Measurements from ENCODE around the gene SNX21.
"Not testable (repeated sequence)": the region's sequence is repeated elsewhere in the genome, so short reads cannot be mapped to it uniquely, and the experiment has no call there.

SNX21 gene

GRCh38 chr20:45823949-45824835 lies 9.4 kb upstream of the SNX21 start:
- peak; percentile 51 for DNase-seq (ENCODE audit: low read depth)

GRCh38 chr20:45826381-45827019 lies 7.1 kb upstream of the SNX21 start:
- no peak for DNase-seq (ENCODE audit: low read depth)

GRCh38 chr20:45827030-45827652 lies 6.5 kb upstream of the SNX21 start, which contains the start of gene TNNC2:
TNNC2 (minus strand) TSS chr20:45827312; CDS start chr20:45827248, 64 bp downstream.
- DNase-seq (ENCODE audit: low read depth), result no peak

- no peak for DNase-seq (ENCODE audit: low read depth)
These were observed 5.9 kb upstream of the SNX21 start for GRCh38 chr20:45827712-45828111.

GRCh38 chr20:45828589-45828988 lies 5.0 kb upstream of the SNX21 start:
- DNase-seq (ENCODE audit: low read depth), result no peak

- DNase-seq (ENCODE audit: low read depth), result not testable (repeated sequence)
These were observed 3.9 kb upstream of the SNX21 start for GRCh38 chr20:45829673-45830106.

GRCh38 chr20:45832619-45833018 lies 980 bp upstream of the SNX21 start:
- DNase-seq (ENCODE audit: low read depth), result no peak

- peak; percentile 38 for DNase-seq (ENCODE audit: low read depth)
These were observed 541 bp downstream of the SNX21 start for GRCh38 chr20:45833883-45834796.

- DNase-seq (ENCODE audit: low read depth), result no peak
These were observed 1.2 kb downstream of the SNX21 start for GRCh38 chr20:45834797-45835161.

- DNase-seq (ENCODE audit: low read depth), result no peak
These were observed 1.7 kb downstream of the SNX21 start for GRCh38 chr20:45835329-45835765.

- DNase-seq (ENCODE audit: low read depth), result no peak
These were observed 2.2 kb downstream of the SNX21 start for GRCh38 chr20:45835825-45836224.

GRCh38 chr20:45836841-45837240 lies 3.2 kb downstream of the SNX21 start:
- no peak for DNase-seq (ENCODE audit: low read depth)

- no peak for DNase-seq (ENCODE audit: low read depth)
These were observed 7.2 kb downstream of the SNX21 start for GRCh38 chr20:45840700-45841198.

GRCh38 chr20:45841407-45842129 lies 8.0 kb downstream of the SNX21 start:
- no peak for DNase-seq (ENCODE audit: low read depth)

- DNase-seq (ENCODE audit: low read depth), result no peak
These were observed 8.7 kb downstream of the SNX21 start for GRCh38 chr20:45842169-45842812.

GRCh38 chr20:45843506-45843905 lies 9.9 kb downstream of the SNX21 start:
- DNase-seq (ENCODE audit: low read depth), result no peak

GRCh38 chr20:45845452-45845851 lies 11.9 kb downstream of the SNX21 start:
- DNase-seq (ENCODE audit: low read depth), result no peak

GRCh38 chr20:45848421-45848820 lies 14.8 kb downstream of the SNX21 start:
- no peak for DNase-seq (ENCODE audit: low read depth)

- no peak for DNase-seq (ENCODE audit: low read depth)
These were observed 15.5 kb downstream of the SNX21 start for GRCh38 chr20:45848969-45849582.

GRCh38 chr20:45850238-45850637 lies 16.6 kb downstream of the SNX21 start:
- DNase-seq (ENCODE audit: low read depth), result no peak

Data from activated T-cell treated with anti-CD3 and anti-CD28 coated beads for 48 hours (primary cell).